Stimulated activated CD4-positive, alpha-beta T cell treated with anti-CD3 and anti-CD28 coated beads, Interleukin-15, amount 100 ng/mL, for 1 hour (primary cell): Measurements from ENCODE around the gene BCAP31.
"Not testable (repeated sequence)": the region's sequence is repeated elsewhere in the genome, so short reads cannot be mapped to it uniquely, and the experiment has no call there.

Source experiments
- DNase-seq, 2 donors: peaks; one replicate each; pipeline ENCODE4 v3.0.0-alpha.2; 2020; ENCODE audit warnings: low read depth in 1 of 2, low spot score in 1 of 2

BCAP31 gene

GRCh38 chrX:153696538-153696937 is 27.6 kb downstream of the BCAP31 start:
- not testable (repeated sequence) for DNase-seq

- DNase-seq, result no peak
Observed at GRCh38 chrX:153696100-153696499, 28.1 kb downstream of the BCAP31 start.

GRCh38 chrX:153694687-153695270 is 29.4 kb downstream of the BCAP31 start:
- no peak for DNase-seq

- not testable (repeated sequence) for DNase-seq
Observed at GRCh38 chrX:153694256-153694655, 29.9 kb downstream of the BCAP31 start.

- no peak for DNase-seq
Observed at GRCh38 chrX:153693216-153694086, 30.7 kb downstream of the BCAP31 start.

- DNase-seq, result no peak
Observed at GRCh38 chrX:153692611-153693156, 31.5 kb downstream of the BCAP31 start.

- DNase-seq, result no peak
Observed at GRCh38 chrX:153692003-153692402, 32.2 kb downstream of the BCAP31 start.

- not testable (repeated sequence) for DNase-seq
Observed at GRCh38 chrX:153691032-153691827, 33.0 kb downstream of the BCAP31 start.

- no peak for DNase-seq
Observed at GRCh38 chrX:153690466-153690865, 33.7 kb downstream of the BCAP31 start.

- DNase-seq, result no peak
Observed at GRCh38 chrX:153689654-153690465, 34.3 kb downstream of the BCAP31 start.

- DNase-seq, result no peak
Observed at GRCh38 chrX:153688911-153689590, 35.1 kb downstream of the BCAP31 start.

GRCh38 chrX:153688506-153688905 is 35.7 kb downstream of the BCAP31 start:
- DNase-seq, result no peak

GRCh38 chrX:153688071-153688470 is 36.1 kb downstream of the BCAP31 start:
- DNase-seq, result no peak

- DNase-seq, result no peak
Observed at GRCh38 chrX:153687121-153688039, 36.8 kb downstream of the BCAP31 start, which contains the start of gene SLC6A8. TSS of gene SLC6A8 (plus strand) at chrX:153687926. CDS start at chrX:153688575, 649 bp downstream.

GRCh38 chrX:153686711-153687110 is 37.5 kb downstream of the BCAP31 start:
- DNase-seq, result no peak

GRCh38 chrX:153685751-153686696 is 38.2 kb downstream of the BCAP31 start:
- DNase-seq, result no peak

- DNase-seq, result no peak
Observed at GRCh38 chrX:153685156-153685536, 39.0 kb downstream of the BCAP31 start.
